HepG2 (cell line): Measurements from ENCODE around the gene FURIN. TPM values are rescaled to one million over a fixed set of nuclear protein-coding genes. Genes with fewer than 3 reads are reported as not detected.
A peak's percentile ranks its signal among the peaks of the same experiment; 100 is the strongest.
"Not testable (repeated sequence)": the region's sequence is repeated elsewhere in the genome, so short reads cannot be mapped to it uniquely, and the experiment has no call there.

Experiments
- ATAC-seq: fragments of 200-7000 bp; cut with Tn5 transposase; 3 replicates; pipeline ENCODE4 v1.9.1; 2020; ENCODE audit warnings: mild to moderate bottlenecking, moderate library complexity
- BruUV-seq: library from RNA; stranded (reverse); fragments of 400-500 nt; replicated peaks from 2 replicates; lab custom pipeline; 2021; lab: Mats Ljungman, UMichigan
- CTCF ChIA-PET: fragments of 300-600 bp; formaldehyde crosslinking; extraction: SDS; loops from one replicate; lab custom pipeline; 2021; ENCODE audit warnings: low total read pairs, inconsistent platforms, low intra/inter-chr PET ratio; lab: Yijun Ruan, JAX
- POLR2A ChIA-PET: fragments of 350-600 bp; sonication (Branson Sonifier 250); formaldehyde crosslinking; loops from one replicate; lab custom pipeline; 2020; ENCODE audit warnings: antibody characterized with exemption, inconsistent platforms; lab: Yijun Ruan, JAX
- DNase-seq: peaks from one replicate; pipeline ENCODE4 v3.0.0-alpha.2; 2015; ENCODE audit warnings: low spot score
- FAIRE-seq: peaks from 3 replicates; lab custom pipeline; 2011; peaks lifted over from hg19 to GRCh38; lab: Jason Lieb, UNC
- H2AFZ ChIP-seq: one replicate; pipeline ENCODE4 v1.6.1; 2011; ENCODE audit warnings: low read length, inconsistent platforms
- H3K27ac ChIP-seq: fragments of 300-600 bp; 3 replicates; pipeline ENCODE4 v1.8.0; 2011; ENCODE audit warnings: mixed run types, mild to moderate bottlenecking, mixed read lengths, low read length, inconsistent platforms; ENCODE audit not compliant: insufficient read depth; ENCODE audit errors: extremely low read length
- H3K27me3 ChIP-seq, 2 experiments: fragments of 200-600 bp in 1 of 2; 2 replicates in 1 of 2; 3 replicates in 1 of 2; pipeline versions ENCODE4 v1.6.0 to v1.8.0; 2011; ENCODE audit warnings: low read length in 2 of 2, mild to moderate bottlenecking in 2 of 2, moderate library complexity in 2 of 2, inconsistent platforms in 1 of 2; ENCODE audit not compliant: insufficient read depth in 2 of 2, control insufficient read depth in 1 of 2
- H3K36me3 ChIP-seq, 2 experiments: fragments of 200-600 bp in 1 of 2; replicated peaks in 1 of 2; 2 replicates in 1 of 2; 3 replicates in 1 of 2; pipeline versions ENCODE4 v1.5.1 to v1.8.0; 2011; ENCODE audit warnings: low read length in 2 of 2, inconsistent platforms in 1 of 2; ENCODE audit not compliant: insufficient read depth in 2 of 2, control insufficient read depth in 1 of 2
- H3K4me1 ChIP-seq: 2 replicates; pipeline ENCODE4 v1.5.1; 2012; ENCODE audit warnings: low read length, inconsistent platforms; ENCODE audit not compliant: insufficient read depth
- H3K4me2 ChIP-seq: 2 replicates; pipeline ENCODE4 v1.6.0; 2011; ENCODE audit warnings: low read depth, low read length, inconsistent platforms
- H3K4me3 ChIP-seq, 3 experiments: fragments of 200-600 bp in 1 of 3; sonication (generic), shearing (Covaris generic) in 1 of 3; replicated peaks in 1 of 3; 2 replicates each; pipeline ENCODE4 v1.5.1; 2011 to 2016; ENCODE audit warnings: low read length in 3 of 3, inconsistent platforms in 2 of 3, low read depth in 2 of 3, mild to moderate bottlenecking in 2 of 3, control low read depth in 1 of 3, mixed read lengths in 1 of 3; ENCODE audit not compliant: insufficient read depth in 1 of 3
- H3K79me2 ChIP-seq: one replicate; pipeline ENCODE4 v1.6.1; 2011; ENCODE audit warnings: low read length, inconsistent platforms; ENCODE audit not compliant: insufficient read depth
- H3K9ac ChIP-seq: 2 replicates; pipeline ENCODE4 v1.6.0; 2011; ENCODE audit warnings: mild to moderate bottlenecking, low read depth, low read length, inconsistent platforms; ENCODE audit not compliant: insufficient read depth
- H3K9me3 ChIP-seq: 2 replicates; pipeline ENCODE4 v1.5.1; 2012; ENCODE audit warnings: mild to moderate bottlenecking, low read length
- H4K20me1 ChIP-seq: 2 replicates; pipeline ENCODE4 v1.6.0; 2011; ENCODE audit warnings: inconsistent platforms, mild to moderate bottlenecking, low read length, moderate library complexity; ENCODE audit not compliant: insufficient read depth
- CREBL2 ChIP-seq: sonication (generic); formaldehyde crosslinking; IDR thresholded peaks from 2 replicates; pipeline ENCODE4 v1.8.1; 2023; ENCODE audit warnings: missing genetic modification reagents, mild to moderate bottlenecking, borderline replicate concordance
- DPF2 ChIP-seq: sonication (generic); formaldehyde crosslinking; IDR thresholded peaks from 2 replicates; pipeline ENCODE4 v1.4.0; 2020; ENCODE audit warnings: mild to moderate bottlenecking, low read depth, missing genetic modification reagents, borderline replicate concordance
- HNF4A ChIP-seq: sonication (generic); formaldehyde crosslinking; IDR thresholded peaks from 2 replicates; pipeline ENCODE4 v1.4.0; 2020; ENCODE audit warnings: missing genetic modification reagents
- MEF2D ChIP-seq: sonication (generic); formaldehyde crosslinking; IDR thresholded peaks from 2 replicates; pipeline ENCODE4 v1.5.1; 2020; ENCODE audit warnings: mild to moderate bottlenecking, missing genetic modification reagents
- PAXIP1 ChIP-seq: sonication (generic); formaldehyde crosslinking; conservative IDR thresholded peaks from 2 replicates; pipeline ENCODE4 v1.4.0; 2020; ENCODE audit warnings: mild to moderate bottlenecking, missing genetic modification reagents, moderate library complexity
- PBX3 ChIP-seq: sonication (generic); formaldehyde crosslinking; IDR thresholded peaks from 2 replicates; pipeline ENCODE4 v1.8.1; 2023; ENCODE audit warnings: missing genetic modification reagents, inconsistent platforms, borderline replicate concordance
- PRPF4 ChIP-seq: fragments of 200-400 bp; formaldehyde crosslinking; IDR thresholded peaks from 2 replicates; pipeline ENCODE4 v1.6.1; 2016; ENCODE audit warnings: low read length, low read depth; ENCODE audit not compliant: poor library complexity, severe bottlenecking
- U2AF1 ChIP-seq: fragments of 200-400 bp; formaldehyde crosslinking; optimal IDR thresholded peaks from 2 replicates; pipeline ENCODE3; 2017; ENCODE audit warnings: mild to moderate bottlenecking, low read depth, low read length
- ZBTB38 ChIP-seq: sonication (generic); formaldehyde crosslinking; IDR thresholded peaks from 2 replicates; pipeline ENCODE4 v1.5.1; 2020; ENCODE audit warnings: mild to moderate bottlenecking, missing genetic modification reagents
- ZKSCAN8 ChIP-seq: IDR thresholded peaks from 2 replicates; pipeline ENCODE4 v1.6.1; 2016; ENCODE audit warnings: borderline replicate concordance, missing genetic modification reagents, missing compliant biosample characterization
- ZNF777 ChIP-seq: sonication (generic); formaldehyde crosslinking; IDR thresholded peaks from 2 replicates; pipeline ENCODE4 v1.4.0; 2020; ENCODE audit warnings: missing genetic modification reagents
- WGBS: methylation state at CpG from one replicate; pipeline ENCODE4 v1.1.6; 2017; ENCODE audit warnings: low lambda C conversion rate; 5-methylcytosine and 5-hydroxymethylcytosine counted together
- in situ Hi-C: cut with HindIII; loops from 2 replicates; pipeline ENCODE4 v1.10.0; 2017; ENCODE audit warnings: low pct_unique_long_range_greater_than_20kb; ENCODE audit not compliant: extremely low pct_ligation_motif_present
- intact Hi-C: fragments of 100-400 bp; cut with micrococcal nuclease; formaldehyde crosslinking; loops from one replicate; pipeline ENCODE4 v1.10.0; 2022; ENCODE audit not compliant: unreplicated experiment
- polyA plus RNA-seq, 8 experiments: library from polyadenylated mRNA; depleted of rRNA in 3 of 8; stranded (reverse) in 7 of 8; unstranded in 1 of 8; fragments of >200 nt; fragmentation: Illumina TruSeq in 4 of 8; extraction: Trizol in 4 of 8; gene quantifications; 2 replicates each; pipeline versions ENCODE4 v1.2.1 to v1.2.3, GENCODE V29; 2011 to 2016; ENCODE audit warnings: low read depth in 4 of 8, missing spikeins in 1 of 8, mixed read lengths in 1 of 8; ENCODE audit not compliant: insufficient read depth in 1 of 8
- total RNA-seq, 5 experiments: library from RNA; depleted of rRNA; stranded (reverse); fragments of >200 nt; fragmentation: Illumina TruSeq; extraction: Trizol; gene quantifications; 2 replicates each; pipeline ENCODE4 v1.2.3, GENCODE V29; 2016; ENCODE audit warnings: low read depth in 1 of 5

Gene FURIN
- total and polyA plus RNA-seq, 2 of the 13 experiments (the other 11 are each of a cell fraction or from before 2014, with no cell fraction given): 15.2 to 17.4 TPM

DNA sequence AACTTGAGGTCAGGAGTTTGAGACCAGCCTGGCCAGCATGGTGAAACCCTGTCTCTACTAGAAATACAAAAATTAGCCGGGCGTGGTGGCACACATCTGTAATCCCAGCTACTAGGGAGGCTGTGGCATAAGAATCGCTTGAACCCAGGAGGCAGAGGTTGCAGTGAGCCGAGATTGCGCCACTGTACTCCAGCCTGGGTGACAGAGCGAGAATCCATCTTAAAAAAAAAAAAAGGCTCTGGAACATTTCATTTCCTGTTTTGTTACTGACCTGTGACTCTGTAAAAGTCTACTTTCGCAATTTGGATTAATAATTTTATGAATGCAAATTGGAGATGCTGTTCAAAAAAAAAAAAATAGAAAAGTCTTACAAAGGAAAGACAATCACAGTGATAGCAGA lies 59.7 kb downstream of the FURIN start:
- BruUV-seq, H3K4me3 ChIP-seq, H3K36me3 ChIP-seq, H4K20me1 ChIP-seq, H2AFZ ChIP-seq, DNase-seq, H3K27ac ChIP-seq, ATAC-seq, H3K9ac ChIP-seq, H3K9me3 ChIP-seq, H3K4me2 ChIP-seq, FAIRE-seq, H3K79me2 ChIP-seq, CTCF ChIA-PET, H3K27me3 ChIP-seq, intact Hi-C loops: not testable (repeated sequence)
- POLR2A ChIA-PET: interaction anchor here (1.5 kb wide), 1 partner anchor 26 kb away, joined by 4 read pairs; the partner anchor contains the start of gene MAN2A2
- H3K4me1 ChIP-seq: peaks cover 39% of the 10 kb centered on the region
- 98% methylated on average over 7 of the region's 7 CpGs for WGBS
- in situ Hi-C loops: loop anchor here (25.0 kb wide), 1 partner anchor 334 kb away; no protein-coding TSS in a partner anchor

DNA sequence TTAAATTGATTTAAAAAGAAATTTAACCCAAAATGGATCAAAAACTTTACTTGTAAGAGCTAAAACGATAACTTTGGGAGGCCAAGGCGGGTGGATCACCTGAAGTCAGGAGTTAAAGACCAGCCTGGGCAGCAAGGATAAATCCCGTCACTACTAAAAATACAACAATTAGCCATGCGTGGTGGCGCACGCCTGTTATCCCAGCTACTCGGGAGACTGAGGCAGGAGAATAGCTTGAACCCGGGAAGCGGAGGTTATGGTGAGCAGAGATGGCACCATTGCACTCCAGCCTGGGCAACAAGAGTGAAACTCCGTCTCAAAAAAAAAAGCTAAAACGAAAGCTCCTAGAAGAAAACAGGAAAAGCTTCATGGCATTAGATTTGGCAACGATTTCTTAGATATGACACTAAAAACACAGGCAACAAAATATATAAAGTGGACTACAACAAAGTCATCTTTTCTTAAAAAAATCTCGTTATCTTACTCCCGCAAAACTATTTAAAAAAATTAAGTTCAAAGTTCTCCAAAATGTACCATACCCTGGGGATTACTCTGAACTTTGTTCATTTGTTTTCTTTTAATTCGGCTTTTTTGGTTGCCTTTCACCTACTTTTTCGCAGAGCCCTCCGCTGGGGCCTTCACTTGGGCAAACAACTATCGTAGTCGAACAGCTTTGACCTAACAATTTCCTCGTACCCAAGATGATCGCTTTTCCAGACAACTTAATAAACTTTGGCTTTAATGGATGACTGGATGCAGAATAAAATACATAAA lies 61.0 kb downstream of the FURIN start:
- peak overlapping the region; percentile 87 to 95 (median 91) for H3K4me3 ChIP-seq
- peak overlapping the region; percentile 95 for H2AFZ ChIP-seq
- intact Hi-C loops: loop anchor here (5.0 to 10.0 kb wide), 4 partner anchors 42 to 123 kb away; partner anchors contain the start of gene PRC1
- peaks cover 2% of the 10 kb centered on the region for H3K79me2 ChIP-seq
- H3K36me3 ChIP-seq: no peaks in the 10 kb centered on the region
- H4K20me1 ChIP-seq: no peaks in the 10 kb centered on the region
- ChIA-PET CTCF (no interaction called here), POLR2A (interaction anchor here (1.0 to 4.5 kb wide), 6 partner anchors 9 to 70 kb away, joined by 3 to 45 read pairs (median 4); partner anchors contain the start of gene MAN2A2)
- H3K4me2 ChIP-seq: peak overlapping the region; percentile 89
- H3K27ac ChIP-seq: peak overlapping the region; percentile 96
- TSS peak; percentile 90 for BruUV-seq
- ATAC-seq (no peak), DNase-seq (no peak), FAIRE-seq (no peak)
- H3K9ac ChIP-seq: peak overlapping the region; percentile 88
- WGBS: 34% methylated on average over 21 of the region's 21 CpGs
- H3K27me3 ChIP-seq: no peaks in the 10 kb centered on the region; a peak in 2 of 5 replicates
- no peaks in the 10 kb centered on the region for H3K9me3 ChIP-seq
- in situ Hi-C loops: loop anchor here (25.0 kb wide), 1 partner anchor 333 kb away; no protein-coding TSS in a partner anchor
- H3K4me1 ChIP-seq: peaks cover 47% of the 10 kb centered on the region
- no peak for TF ChIP-seq HNF4A (CRISPR knock-in tag)
- TF ChIP-seq MEF2D (CRISPR knock-in tag): 0 out of 2 replicates have a peak, but pooled peaks have one; percentile 19
- no peak for TF ChIP-seq ZKSCAN8
- peak; percentile 37; the same call in 1 of the 2 replicates for TF ChIP-seq PAXIP1
- no peak for TF ChIP-seq PBX3 (CRISPR knock-in tag)
- TF ChIP-seq ZNF777 (CRISPR knock-in tag): 0 out of 2 replicates have a peak, but pooled peaks have one; percentile 1
- no peak for TF ChIP-seq U2AF1
- TF ChIP-seq CREBL2 (CRISPR knock-in tag): no peak
- no peak for TF ChIP-seq DPF2 (CRISPR knock-in tag)
- TF ChIP-seq ZBTB38 (CRISPR knock-in tag): peak; percentile 98
- TF ChIP-seq PRPF4: peak; percentile 54
